K562 (cell line): Measurements from ENCODE around the gene DCUN1D2. TPM values are rescaled to one million over a fixed set of nuclear protein-coding genes. Genes with fewer than 3 reads are reported as not detected.

Experiments used
- ATAC-seq: fragments of 200-7000 bp; cut with Tn5 transposase; 3 replicates; pipeline ENCODE4 v1.9.1; 2020; ENCODE audit warnings: moderate library complexity
- BruUV-seq: library from RNA; stranded (reverse); fragments of 400-500 nt; replicated peaks from 2 replicates; lab custom pipeline; 2021; lab: Mats Ljungman, UMichigan
- CTCF ChIA-PET: fragments of 300-600 bp; formaldehyde crosslinking; extraction: SDS; loops from one replicate; lab custom pipeline; 2021; ENCODE audit warnings: low intra/inter-chr PET ratio; lab: Yijun Ruan, JAX
- POLR2A ChIA-PET: fragments of 300-600, 350-650 bp; sonication (Branson Sonifier 250); formaldehyde crosslinking; extraction: SDS; loops from one replicate; lab custom pipeline; 2021; ENCODE audit warnings: antibody characterized with exemption, inconsistent platforms; lab: Yijun Ruan, JAX
- DNase-seq, 4 experiments: peaks; one replicate each; pipeline versions ENCODE4 v3.0.0 to v3.0.0-alpha.2; 2011 to 2018; ENCODE audit warnings: low spot score in 3 of 4, mixed read lengths in 3 of 4; ENCODE audit errors: extremely low read depth in 1 of 4
- FAIRE-seq: peaks from 2 replicates; lab custom pipeline; 2011; peaks lifted over from hg19 to GRCh38; lab: Jason Lieb, UNC
- H2AFZ ChIP-seq: 2 replicates; pipeline ENCODE4 v1.6.0; 2011; ENCODE audit warnings: low read depth, low read length, control low read depth, inconsistent platforms
- H3K27ac ChIP-seq: fragments of 200-600 bp; 3 replicates; pipeline ENCODE4 v1.8.0; 2011; ENCODE audit warnings: low read depth, mild to moderate bottlenecking, control low read depth, inconsistent platforms, low read length, moderate library complexity, mixed read lengths; ENCODE audit errors: extremely low read depth
- H3K27me3 ChIP-seq, 2 experiments: fragments of 300-600 bp in 1 of 2; 2 replicates in 1 of 2; 3 replicates in 1 of 2; pipeline versions ENCODE4 v1.6.0 to v1.8.0; 2011; ENCODE audit warnings: inconsistent platforms in 2 of 2, low read length in 2 of 2, mild to moderate bottlenecking in 1 of 2, mixed read lengths in 1 of 2, moderate library complexity in 1 of 2; ENCODE audit not compliant: control insufficient read depth in 2 of 2, insufficient read depth in 2 of 2
- H3K36me3 ChIP-seq: fragments of 300-600 bp; 3 replicates; pipeline ENCODE4 v1.8.0; 2011; ENCODE audit warnings: mild to moderate bottlenecking, low read length, inconsistent platforms; ENCODE audit not compliant: control insufficient read depth, insufficient read depth
- H3K4me1 ChIP-seq, 2 experiments: fragments of 200-600 bp in 1 of 2; replicated peaks in 1 of 2; 2 replicates in 1 of 2; 3 replicates in 1 of 2; pipeline versions ENCODE4 v1.5.1 to v1.8.0; 2011; ENCODE audit warnings: inconsistent platforms in 2 of 2, low read length in 2 of 2, mild to moderate bottlenecking in 1 of 2, mixed read lengths in 1 of 2, moderate library complexity in 1 of 2; ENCODE audit not compliant: control insufficient read depth in 2 of 2, insufficient read depth in 2 of 2
- H3K4me2 ChIP-seq: 2 replicates; pipeline ENCODE4 v1.6.1; 2011; ENCODE audit warnings: low read length, control low read depth, inconsistent platforms, mixed read lengths; ENCODE audit not compliant: insufficient read depth
- H3K4me3 ChIP-seq: fragments of 200-600 bp; sonication (generic), shearing (Covaris generic); 2 replicates; pipeline ENCODE4 v1.5.1; 2016; ENCODE audit warnings: control low read depth, inconsistent platforms
- H3K79me2 ChIP-seq: fragments of 200-600 bp; 3 replicates; pipeline ENCODE4 v1.8.0; 2011; ENCODE audit warnings: low read length, inconsistent platforms; ENCODE audit not compliant: control insufficient read depth, insufficient read depth
- H3K9ac ChIP-seq, 2 experiments: 2 replicates each; pipeline versions ENCODE4 v1.6.0 to v1.6.1; 2011; ENCODE audit warnings: low read depth in 2 of 2, low read length in 2 of 2, control low read depth in 1 of 2, inconsistent platforms in 1 of 2, mild to moderate bottlenecking in 1 of 2, mixed read lengths in 1 of 2; ENCODE audit not compliant: insufficient read depth in 1 of 2
- H3K9me1 ChIP-seq: one replicate; pipeline ENCODE4 v1.6.0; 2011; ENCODE audit warnings: inconsistent platforms, mild to moderate bottlenecking, low read length, moderate library complexity; ENCODE audit not compliant: control insufficient read depth, insufficient read depth
- H3K9me3 ChIP-seq: replicated peaks from 2 replicates; pipeline ENCODE4 v1.5.1; 2011; ENCODE audit warnings: low read depth, low read length, inconsistent platforms; ENCODE audit not compliant: control insufficient read depth, insufficient read depth
- H4K20me1 ChIP-seq: replicated peaks from 2 replicates; pipeline ENCODE4 v1.6.1; 2011; ENCODE audit warnings: low read length, inconsistent platforms, mixed read lengths; ENCODE audit not compliant: control insufficient read depth, insufficient read depth
- ARID1B ChIP-seq: fragments of 450-650 bp; IDR thresholded peaks from 2 replicates; pipeline ENCODE4 v1.6.1; 2016; ENCODE audit warnings: antibody characterized with exemption, mild to moderate bottlenecking, inconsistent platforms
- BHLHE40 ChIP-seq: IDR thresholded peaks from 2 replicates; pipeline ENCODE4 v1.6.1; 2011; ENCODE audit warnings: low read length, improper control_type of control experiment
- CHD2 ChIP-seq: IDR thresholded peaks from 2 replicates; pipeline ENCODE4 v1.6.1; 2011; ENCODE audit warnings: low read depth, low read length
- ERF ChIP-seq: fragments of 450-650 bp; formaldehyde crosslinking; IDR thresholded peaks from 2 replicates; pipeline ENCODE4 v1.4.0; 2020; ENCODE audit warnings: mild to moderate bottlenecking, mixed read lengths
- ETV6 ChIP-seq, 3 experiments: fragments of 150-350 bp in 1 of 3; sonication (generic) in 1 of 3; formaldehyde crosslinking in 1 of 3; IDR thresholded peaks; 2 replicates each; pipeline versions ENCODE4 v1.6.1 to v1.8.0; 2014 to 2022; ENCODE audit warnings: borderline replicate concordance in 2 of 3, low read depth in 2 of 3, antibody characterized with exemption in 1 of 3, low read length in 1 of 3, mild to moderate bottlenecking in 1 of 3, missing genetic modification reagents in 1 of 3
- HDGF ChIP-seq: fragments of 450-650 bp; IDR thresholded peaks from 2 replicates; pipeline ENCODE4 v1.6.1; 2016
- HNRNPL ChIP-seq: fragments of 200-400 bp; formaldehyde crosslinking; IDR thresholded peaks from 2 replicates; pipeline ENCODE4 v1.6.1; 2017; ENCODE audit warnings: low read depth, mild to moderate bottlenecking, low read length
- HNRNPLL ChIP-seq: fragments of 200-400 bp; formaldehyde crosslinking; IDR thresholded peaks from 2 replicates; pipeline ENCODE4 v1.6.1; 2017; ENCODE audit warnings: low read length, low read depth, mild to moderate bottlenecking; ENCODE audit not compliant: poor library complexity, severe bottlenecking
- MTA2 ChIP-seq: fragments of 450-650 bp; IDR thresholded peaks from 2 replicates; pipeline ENCODE4 v1.6.1; 2016; ENCODE audit warnings: low read depth
- NFE2L1 ChIP-seq: fragments of 450-650 bp; IDR thresholded peaks from 2 replicates; pipeline ENCODE4 v1.6.1; 2016; ENCODE audit warnings: missing genetic modification characterization, low read depth, mild to moderate bottlenecking, missing compliant biosample characterization, moderate library complexity, borderline replicate concordance
- NR2F6 ChIP-seq: fragments of 450-650 bp; formaldehyde crosslinking; IDR thresholded peaks from 2 replicates; pipeline ENCODE4 v1.4.0; 2020; ENCODE audit warnings: mild to moderate bottlenecking
- RBM22 ChIP-seq: fragments of 200-400 bp; formaldehyde crosslinking; IDR thresholded peaks from 2 replicates; pipeline ENCODE4 v1.6.1; 2018; ENCODE audit warnings: low read length, low read depth; ENCODE audit not compliant: poor library complexity, severe bottlenecking
- TRIM25 ChIP-seq: fragments of 450-650 bp; IDR thresholded peaks from 2 replicates; pipeline ENCODE4 v1.7.0; 2016; ENCODE audit warnings: borderline replicate concordance
- ZFP30 ChIP-seq: fragments of 250-450 bp; sonication (Bioruptor Pico); IDR thresholded peaks from 2 replicates; pipeline ENCODE4 v1.8.0; 2022; ENCODE audit warnings: moderate library complexity, mild to moderate bottlenecking, inconsistent platforms, borderline replicate concordance
- ZNF146 ChIP-seq: IDR thresholded peaks from one replicate; pipeline ENCODE4 v1.6.1; 2018; ENCODE audit warnings: missing compliant biosample characterization; ENCODE audit not compliant: unreplicated experiment
- ZNF253 ChIP-seq: fragments of 250-450 bp; sonication (Bioruptor Pico); conservative IDR thresholded peaks from 2 replicates; pipeline ENCODE4 v1.6.1; 2021; ENCODE audit warnings: mild to moderate bottlenecking
- ZNF57 ChIP-seq: fragments of 450-650 bp; formaldehyde crosslinking; IDR thresholded peaks from 2 replicates; pipeline ENCODE4 v1.4.0; 2020; ENCODE audit warnings: mild to moderate bottlenecking, moderate library complexity
- WGBS: fragments of 100-300 bp; shearing (Covaris generic); methylation state at CpG from one replicate; pipeline ENCODE4 v1.1.6; 2016; ENCODE audit warnings: low coverage, mixed read lengths; ENCODE audit not compliant: insufficient coverage; ENCODE audit errors: missing lambda C conversion rate; 5-methylcytosine and 5-hydroxymethylcytosine counted together
- in situ Hi-C: fragments of 300-500 bp; cut with MboI; formaldehyde crosslinking; loops from 4 replicates; pipeline ENCODE4 v1.15.0; 2018; ENCODE audit warnings: inconsistent platforms, mixed read lengths
- intact Hi-C: fragments of 100-400 bp; cut with micrococcal nuclease; formaldehyde crosslinking; loops from 2 replicates; pipeline ENCODE4 v1.14.2; 2022
- polyA plus RNA-seq, 8 experiments: library from polyadenylated mRNA; depleted of rRNA in 4 of 8; stranded (reverse) in 5 of 8; unstranded in 3 of 8; fragments of >200 nt; fragmentation: Nextera tagmentation in 2 of 8; fragmentation: Illumina TruSeq in 1 of 8; extraction: Ambion mirVana in 2 of 8; extraction: Trizol in 1 of 8; gene quantifications; 2 replicates each; pipeline versions ENCODE4 v1.2.1 to v1.2.3, GENCODE V29; 2011 to 2014; ENCODE audit warnings: inconsistent platforms in 1 of 8, missing spikeins in 1 of 8
- total RNA-seq, 7 experiments: library from RNA; depleted of rRNA in 6 of 7; stranded (reverse); fragments of >200 nt in 6 of 7; fragmentation: Illumina TruSeq in 2 of 7; extraction: Trizol in 2 of 7; gene quantifications; 2 replicates each; pipeline versions ENCODE4 v1.2.1 to v1.2.3, GENCODE V29; 2011 to 2021; ENCODE audit warnings: low replicate concordance in 1 of 7
- TF ChIP-seq, protein P1 (sequence below): fragments of 450-650 bp; conservative IDR thresholded peaks from 2 replicates; pipeline ENCODE4 v1.6.1; 2016; ENCODE audit warnings: missing genetic modification characterization, low read depth, mild to moderate bottlenecking, missing compliant biosample characterization, moderate library complexity
- TF ChIP-seq, protein P2 (sequence below): sonication (generic); formaldehyde crosslinking; IDR thresholded peaks from 2 replicates; pipeline ENCODE4 v1.8.1; 2023; ENCODE audit warnings: mild to moderate bottlenecking, missing genetic modification reagents

DCUN1D2 gene
- total and polyA plus RNA-seq, 9 of the 15 experiments (the other 6 are each of a cell fraction or from before 2014, with no cell fraction given) = 2.1 to 16.8 (median 11.1) TPM

GRCh38 chr13:113534236-113534860 lies 43.8 kb upstream of the DCUN1D2 start:
- no peaks in the 10 kb centered on the region for H3K9me1 ChIP-seq
- no peaks in the 10 kb centered on the region for H3K9me3 ChIP-seq
- H3K4me1 ChIP-seq = no peaks in the 10 kb centered on the region
- WGBS = 93% methylated on average over 4 of the region's 12 CpGs
- no peak overlapping the region for H3K27ac ChIP-seq
- ChIA-PET POLR2A (interaction anchor here (0.6 kb wide), 1 partner anchor 360 kb away, joined by 4 read pairs; no protein-coding TSS in a partner anchor), CTCF (no interaction called here)
- H2AFZ ChIP-seq = no peak overlapping the region
- TF ChIP-seq HNRNPL (no peak), RBM22 (no peak), BHLHE40 (no peak), HNRNPLL (no peak), NR2F6 (CRISPR knock-in tag) (no peak), CHD2 (no peak), MTA2 (no peak), ERF (CRISPR knock-in tag) (no peak), TRIM25 (no peak), NFE2L1 (tag) (no peak), ZNF253 (CRISPR knock-in tag) (no peak), ZNF57 (CRISPR knock-in tag) (no peak), ARID1B (no peak), ETV6 (IDR thresholded peaks at IDR 0.05; ENCODE audit: borderline replicate concordance in 1 of 2, low read depth in 2 of 2, low read length in 1 of 2) (no peak), ETV6 (CRISPR knock-in tag; IDR thresholded peaks at IDR 0.05; ENCODE audit: borderline replicate concordance) (no peak), HDGF (no peak), ZNF146 (no peak), ZFP30 (CRISPR knock-in tag) (no peak)
- TF ChIP-seq, protein P1, sequence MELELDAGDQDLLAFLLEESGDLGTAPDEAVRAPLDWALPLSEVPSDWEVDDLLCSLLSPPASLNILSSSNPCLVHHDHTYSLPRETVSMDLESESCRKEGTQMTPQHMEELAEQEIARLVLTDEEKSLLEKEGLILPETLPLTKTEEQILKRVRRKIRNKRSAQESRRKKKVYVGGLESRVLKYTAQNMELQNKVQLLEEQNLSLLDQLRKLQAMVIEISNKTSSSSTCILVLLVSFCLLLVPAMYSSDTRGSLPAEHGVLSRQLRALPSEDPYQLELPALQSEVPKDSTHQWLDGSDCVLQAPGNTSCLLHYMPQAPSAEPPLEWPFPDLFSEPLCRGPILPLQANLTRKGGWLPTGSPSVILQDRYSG (tag) = no peak
- TF ChIP-seq, protein P2, sequence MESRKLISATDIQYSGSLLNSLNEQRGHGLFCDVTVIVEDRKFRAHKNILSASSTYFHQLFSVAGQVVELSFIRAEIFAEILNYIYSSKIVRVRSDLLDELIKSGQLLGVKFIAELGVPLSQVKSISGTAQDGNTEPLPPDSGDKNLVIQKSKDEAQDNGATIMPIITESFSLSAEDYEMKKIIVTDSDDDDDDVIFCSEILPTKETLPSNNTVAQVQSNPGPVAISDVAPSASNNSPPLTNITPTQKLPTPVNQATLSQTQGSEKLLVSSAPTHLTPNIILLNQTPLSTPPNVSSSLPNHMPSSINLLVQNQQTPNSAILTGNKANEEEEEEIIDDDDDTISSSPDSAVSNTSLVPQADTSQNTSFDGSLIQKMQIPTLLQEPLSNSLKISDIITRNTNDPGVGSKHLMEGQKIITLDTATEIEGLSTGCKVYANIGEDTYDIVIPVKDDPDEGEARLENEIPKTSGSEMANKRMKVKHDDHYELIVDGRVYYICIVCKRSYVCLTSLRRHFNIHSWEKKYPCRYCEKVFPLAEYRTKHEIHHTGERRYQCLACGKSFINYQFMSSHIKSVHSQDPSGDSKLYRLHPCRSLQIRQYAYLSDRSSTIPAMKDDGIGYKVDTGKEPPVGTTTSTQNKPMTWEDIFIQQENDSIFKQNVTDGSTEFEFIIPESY (CRISPR knock-in tag) = no peak
- no peaks in the 10 kb centered on the region for H3K79me2 ChIP-seq
- H3K4me2 ChIP-seq = no peak overlapping the region
- H4K20me1 ChIP-seq = no peaks in the 10 kb centered on the region
- peaks cover 22% of the 10 kb centered on the region; the same call in 2 of the 3 replicates for H3K36me3 ChIP-seq
- H3K27me3 ChIP-seq = no peaks in the 10 kb centered on the region
- no peak overlapping the region for H3K4me3 ChIP-seq
- in situ Hi-C loops (no loop called here), intact Hi-C loops (no loop called here)
- FAIRE-seq (no peak), DNase-seq (no peak), ATAC-seq (no peak)
- H3K9ac ChIP-seq = no peak overlapping the region
- BruUV-seq = no TSS peak
